ENCODE data around the gene DYRK1B.

Gene DYRK1B

DNA sequence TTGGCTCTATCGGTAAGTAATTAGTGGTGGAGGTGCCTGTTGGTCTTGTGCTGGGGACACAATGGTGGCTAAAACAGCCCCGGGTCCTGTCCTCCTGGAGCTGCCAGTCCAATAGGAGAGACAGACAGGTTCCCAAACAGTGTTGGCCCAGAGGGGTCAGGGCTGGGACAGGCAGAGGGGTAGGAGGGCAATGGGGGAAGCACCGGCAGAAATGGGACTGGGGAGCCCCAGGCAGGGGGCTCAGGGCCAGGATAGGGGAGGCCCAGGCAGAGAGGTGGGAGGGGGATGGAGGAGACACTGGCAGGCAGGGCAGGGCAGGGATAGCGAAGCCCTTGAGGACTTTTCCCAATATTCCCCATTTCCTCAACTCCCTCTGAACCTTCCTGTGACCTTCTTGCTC is 14.4 kb upstream of the DYRK1B start:
- WGBS, 2 donors (ENCODE audit: extremely low coverage in 2 of 2, insufficient read length in 2 of 2, insufficient replicate concordance in 1 of 2): no CpG with 5 or more reads among the region's 4 CpGs
- no peaks in the 10 kb centered on the region for H3K36me3 ChIP-seq (replicated peaks in 1 of 2; ENCODE audit: control insufficient read depth in 2 of 2, insufficient read depth in 2 of 2, low read length in 2 of 2)
- H4K91ac ChIP-seq (ENCODE audit: low read depth, low read length, poor library complexity): no peak overlapping the region
- H2BK15ac ChIP-seq (ENCODE audit: low read length): peak overlapping the region; percentile 24
- H2BK12ac ChIP-seq (ENCODE audit: low read length): no peak overlapping the region
- no peak overlapping the region for H2BK120ac ChIP-seq (ENCODE audit: low read depth, low read length)
- peak overlapping the region; percentile 53 for H2AFZ ChIP-seq (ENCODE audit: low read length)
- H3K4me2 ChIP-seq (ENCODE audit: insufficient read depth, low read length, poor library complexity, severe bottlenecking): no peak overlapping the region
- H2AK5ac ChIP-seq (ENCODE audit: low read depth, low read length): no peak overlapping the region
- no peak overlapping the region for H3K23ac ChIP-seq (ENCODE audit: low read depth, low read length, poor library complexity)
- no peak overlapping the region for H4K8ac ChIP-seq (ENCODE audit: low read depth, low read length)
- peaks cover 0 to 11% (median 0%) of the 10 kb centered on the region in 3 experiments for H3K27me3 ChIP-seq (ENCODE audit: control insufficient read depth in 3 of 3, insufficient read depth in 3 of 3, low read depth in 1 of 3, low read length in 3 of 3)
- peaks cover 11 to 20% of the 10 kb centered on the region in 2 donors for H3K4me1 ChIP-seq (ENCODE audit: control insufficient read depth in 2 of 2, insufficient read depth in 1 of 2, low read depth in 1 of 2, low read length in 2 of 2)
- no peaks in the 10 kb centered on the region for H3K9me3 ChIP-seq (replicated peaks in 1 of 2; ENCODE audit: control insufficient read depth in 2 of 2, insufficient read depth in 1 of 2, low read depth in 1 of 2, low read length in 2 of 2)
- H3K79me1 ChIP-seq (ENCODE audit: low read depth, low read length): peaks cover 3% of the 10 kb centered on the region
- no peak for DNase-seq (ENCODE audit: low spot score)
- H2BK5ac ChIP-seq (ENCODE audit: low read length): no peak overlapping the region
- H3K4ac ChIP-seq (ENCODE audit: low read length): no peak overlapping the region
- no peak overlapping the region for H3K18ac ChIP-seq (ENCODE audit: low read length)
- H3K14ac ChIP-seq (ENCODE audit: low read length): no peak overlapping the region
- H3K9ac ChIP-seq (ENCODE audit: low read depth, low read length, poor library complexity): no peak overlapping the region
- no peak overlapping the region for H3K4me3 ChIP-seq (ENCODE audit: low read length in 2 of 2)
- H3K27ac ChIP-seq (replicated peaks; ENCODE audit: low read length): no peak overlapping the region

DNA sequence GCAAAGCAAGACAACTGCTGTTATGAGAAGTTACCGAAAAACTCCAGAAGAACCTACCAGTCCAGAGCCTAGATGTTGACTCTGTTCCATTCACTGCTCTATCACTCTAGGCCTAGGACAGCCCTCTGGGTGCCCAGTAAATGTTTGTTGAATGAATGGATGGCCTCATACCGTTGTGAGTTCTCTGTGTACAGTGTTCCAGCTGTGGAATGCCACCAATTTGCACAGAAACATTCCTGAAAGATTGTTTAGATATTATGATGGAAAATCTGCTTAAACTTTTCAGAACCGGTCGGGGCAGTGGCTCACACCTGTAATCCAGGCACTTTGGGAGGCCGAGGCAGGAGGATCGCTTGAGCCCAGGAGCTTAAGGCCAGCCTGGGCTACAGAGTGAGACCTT is 13.6 kb upstream of the DYRK1B start:
- Histone ChIP-seq H3K4me3 (ENCODE audit: low read length in 2 of 2) (no peak overlapping the region), H3K4ac (ENCODE audit: low read length) (no peak overlapping the region), H3K27me3 (ENCODE audit: control insufficient read depth in 3 of 3, insufficient read depth in 3 of 3, low read depth in 1 of 3, low read length in 3 of 3) (peaks cover 0 to 11% (median 0%) of the 10 kb centered on the region in 3 experiments), H3K27ac (replicated peaks; ENCODE audit: low read length) (no peak overlapping the region), H2AK5ac (ENCODE audit: low read depth, low read length) (no peak overlapping the region), H3K9ac (ENCODE audit: low read depth, low read length, poor library complexity) (no peak overlapping the region), H3K18ac (ENCODE audit: low read length) (no peak overlapping the region), H2BK5ac (ENCODE audit: low read length) (no peak overlapping the region), H3K14ac (ENCODE audit: low read length) (no peak overlapping the region), H2AFZ (ENCODE audit: low read length) (no peak overlapping the region), H2BK120ac (ENCODE audit: low read depth, low read length) (no peak overlapping the region), H2BK12ac (ENCODE audit: low read length) (no peak overlapping the region), H3K79me1 (ENCODE audit: low read depth, low read length) (peaks cover 3% of the 10 kb centered on the region), H3K36me3 (replicated peaks in 1 of 2; ENCODE audit: control insufficient read depth in 2 of 2, insufficient read depth in 2 of 2, low read length in 2 of 2) (no peaks in the 10 kb centered on the region), H3K9me3 (replicated peaks in 1 of 2; ENCODE audit: control insufficient read depth in 2 of 2, insufficient read depth in 1 of 2, low read depth in 1 of 2, low read length in 2 of 2) (no peaks in the 10 kb centered on the region), H3K23ac (ENCODE audit: low read depth, low read length, poor library complexity) (no peak overlapping the region), H4K91ac (ENCODE audit: low read depth, low read length, poor library complexity) (no peak overlapping the region), H3K4me2 (ENCODE audit: insufficient read depth, low read length, poor library complexity, severe bottlenecking) (no peak overlapping the region), H4K8ac (ENCODE audit: low read depth, low read length) (no peak overlapping the region), H3K4me1 (ENCODE audit: control insufficient read depth in 2 of 2, insufficient read depth in 1 of 2, low read depth in 1 of 2, low read length in 2 of 2) (peaks cover 11 to 20% of the 10 kb centered on the region in 2 donors), H2BK15ac (ENCODE audit: low read length) (no peak overlapping the region)
- no CpG with 5 or more reads among the region's 6 CpGs for WGBS, 2 donors (ENCODE audit: extremely low coverage in 2 of 2, insufficient read length in 2 of 2, insufficient replicate concordance in 1 of 2)
- no peak for DNase-seq (ENCODE audit: low spot score)

DNA sequence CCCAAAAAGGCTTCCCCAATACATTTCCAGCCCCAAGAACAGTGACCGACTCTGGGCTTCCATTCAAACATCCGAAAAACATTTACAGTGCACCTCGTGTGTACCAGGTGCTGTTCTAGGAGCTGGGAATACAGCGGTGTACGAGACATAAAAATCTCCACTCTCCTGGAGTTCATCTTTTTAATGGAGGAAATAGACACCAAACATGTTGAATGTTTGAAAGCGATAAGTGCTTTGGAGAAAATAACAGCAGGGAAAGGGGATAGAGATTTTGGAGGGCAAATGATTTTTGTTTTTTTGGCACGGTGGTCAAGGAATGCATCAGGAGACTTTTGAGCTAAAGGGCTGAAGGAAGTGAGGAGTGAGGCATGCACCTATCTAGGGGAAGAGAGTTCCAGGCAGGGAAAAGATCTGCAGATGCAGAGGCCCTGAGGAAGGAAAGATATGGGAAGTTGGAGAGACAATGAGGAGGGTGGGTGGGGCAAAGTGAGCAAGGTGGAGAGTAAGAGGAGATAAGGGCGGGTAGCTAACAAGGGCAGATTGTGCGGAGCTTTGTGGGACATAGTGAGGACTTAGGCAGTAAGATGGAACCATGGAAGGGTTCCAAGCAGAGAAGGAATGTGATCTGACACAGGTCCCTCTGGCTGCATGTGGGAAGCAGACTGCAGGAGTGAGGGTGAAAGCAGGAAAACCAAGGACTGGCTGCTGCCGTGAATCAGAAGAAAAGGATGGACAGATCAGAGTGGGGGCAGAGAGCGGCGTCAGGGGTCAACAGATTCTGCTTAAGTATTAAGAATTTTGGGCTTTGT is 12.9 kb upstream of the DYRK1B start:
- Histone ChIP-seq H4K8ac (ENCODE audit: low read depth, low read length) (no peak overlapping the region), H2AK5ac (ENCODE audit: low read depth, low read length) (no peak overlapping the region), H2AFZ (ENCODE audit: low read length) (peak overlapping the region; percentile 89), H3K9ac (ENCODE audit: low read depth, low read length, poor library complexity) (no peak overlapping the region), H2BK15ac (ENCODE audit: low read length) (no peak overlapping the region), H3K9me3 (replicated peaks in 1 of 2; ENCODE audit: control insufficient read depth in 2 of 2, insufficient read depth in 1 of 2, low read depth in 1 of 2, low read length in 2 of 2) (no peaks in the 10 kb centered on the region), H3K4me2 (ENCODE audit: insufficient read depth, low read length, poor library complexity, severe bottlenecking) (peak overlapping the region; percentile 55), H2BK120ac (ENCODE audit: low read depth, low read length) (no peak overlapping the region), H2BK12ac (ENCODE audit: low read length) (no peak overlapping the region), H3K36me3 (replicated peaks in 1 of 2; ENCODE audit: control insufficient read depth in 2 of 2, insufficient read depth in 2 of 2, low read length in 2 of 2) (no peaks in the 10 kb centered on the region), H2BK5ac (ENCODE audit: low read length) (no peak overlapping the region), H3K27me3 (ENCODE audit: control insufficient read depth in 3 of 3, insufficient read depth in 3 of 3, low read depth in 1 of 3, low read length in 3 of 3) (peaks cover 0 to 11% (median 0%) of the 10 kb centered on the region in 3 experiments), H3K27ac (replicated peaks; ENCODE audit: low read length) (peak overlapping the region; percentile 43), H3K79me1 (ENCODE audit: low read depth, low read length) (peaks cover 3% of the 10 kb centered on the region), H3K23ac (ENCODE audit: low read depth, low read length, poor library complexity) (no peak overlapping the region), H4K91ac (ENCODE audit: low read depth, low read length, poor library complexity) (no peak overlapping the region), H3K4ac (ENCODE audit: low read length) (no peak overlapping the region), H3K4me3 (ENCODE audit: low read length in 2 of 2) (peak overlapping the region in 1 of 2 donors; percentile 98), H3K4me1 (ENCODE audit: control insufficient read depth in 2 of 2, insufficient read depth in 1 of 2, low read depth in 1 of 2, low read length in 2 of 2) (peaks cover 11 to 20% of the 10 kb centered on the region in 2 donors), H3K14ac (ENCODE audit: low read length) (no peak overlapping the region), H3K18ac (ENCODE audit: low read length) (no peak overlapping the region)
- WGBS, 2 donors (ENCODE audit: extremely low coverage in 2 of 2, insufficient read length in 2 of 2, insufficient replicate concordance in 1 of 2): no CpG with 5 or more reads among the region's 12 CpGs
- no peak for DNase-seq (ENCODE audit: low spot score)

DNA sequence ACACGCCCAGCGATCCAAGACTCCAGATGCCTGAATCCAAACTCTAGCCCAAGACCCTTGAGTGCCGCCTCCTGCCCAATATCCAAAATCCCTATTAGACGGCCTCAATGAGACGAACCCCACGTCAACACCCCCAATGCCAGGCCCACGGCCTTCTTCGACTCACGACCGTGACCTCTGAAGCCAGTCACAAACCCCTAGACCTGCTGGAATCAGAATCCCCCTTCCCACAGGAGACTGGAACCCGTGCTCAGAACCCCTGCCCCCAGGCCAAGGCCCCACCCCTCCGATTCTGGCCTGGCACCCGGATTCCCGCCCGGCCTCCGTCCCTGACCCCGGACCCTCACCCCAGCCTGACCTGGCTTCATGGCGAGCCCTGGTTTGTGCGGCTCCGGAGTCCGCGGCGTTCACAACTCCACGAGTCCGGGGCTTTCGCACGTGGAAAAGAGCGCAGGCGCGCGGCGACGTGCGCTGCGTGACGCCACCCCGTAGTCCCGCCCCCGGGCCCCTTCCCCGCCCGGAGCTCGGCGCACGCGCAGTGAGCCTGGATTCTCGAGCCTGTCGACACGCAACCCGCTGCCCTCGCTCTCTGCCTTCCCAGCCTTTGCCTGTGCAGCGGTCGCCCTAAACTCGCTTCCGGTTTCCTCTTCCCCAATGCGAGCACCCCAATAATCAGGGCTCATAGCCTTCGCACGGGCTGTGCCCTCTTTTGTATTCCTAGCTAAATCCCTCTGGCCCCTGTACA is 12.1 kb upstream of the DYRK1B start, which contains the start of gene FBL:
FBL (minus strand) TSS at position 447 of the 745 bp plus-strand sequence; CDS start at position 368, 79 bp downstream.
- Histone ChIP-seq H2AFZ (ENCODE audit: low read length) (peak within 1 kb of the TSS; percentile 89), H3K4ac (ENCODE audit: low read length) (no peak within 1 kb of the TSS), H2BK12ac (ENCODE audit: low read length) (peak within 1 kb of the TSS; percentile 11), H2AK5ac (ENCODE audit: low read depth, low read length) (peak within 1 kb of the TSS; percentile 33), H3K36me3 (replicated peaks in 1 of 2; ENCODE audit: control insufficient read depth in 2 of 2, insufficient read depth in 2 of 2, low read length in 2 of 2) (peaks cover 0 to 6% of the 10 kb centered on the region in 2 donors), H2BK15ac (ENCODE audit: low read length) (no peak within 1 kb of the TSS), H3K18ac (ENCODE audit: low read length) (peak within 1 kb of the TSS; percentile 57), H2BK120ac (ENCODE audit: low read depth, low read length) (no peak within 1 kb of the TSS), H3K27me3 (ENCODE audit: control insufficient read depth in 3 of 3, insufficient read depth in 3 of 3, low read depth in 1 of 3, low read length in 3 of 3) (peaks cover 0 to 11% (median 0%) of the 10 kb centered on the region in 3 experiments), H3K27ac (replicated peaks; ENCODE audit: low read length) (peak within 1 kb of the TSS; percentile 43), H3K9ac (ENCODE audit: low read depth, low read length, poor library complexity) (peak within 1 kb of the TSS; percentile 84), H3K4me1 (ENCODE audit: control insufficient read depth in 2 of 2, insufficient read depth in 1 of 2, low read depth in 1 of 2, low read length in 2 of 2) (peaks cover 11 to 20% of the 10 kb centered on the region in 2 donors), H3K4me2 (ENCODE audit: insufficient read depth, low read length, poor library complexity, severe bottlenecking) (peak within 1 kb of the TSS; percentile 71), H3K23ac (ENCODE audit: low read depth, low read length, poor library complexity) (peak within 1 kb of the TSS; percentile 50), H3K9me3 (replicated peaks in 1 of 2; ENCODE audit: control insufficient read depth in 2 of 2, insufficient read depth in 1 of 2, low read depth in 1 of 2, low read length in 2 of 2) (no peaks in the 10 kb centered on the region), H2BK5ac (ENCODE audit: low read length) (no peak within 1 kb of the TSS), H4K91ac (ENCODE audit: low read depth, low read length, poor library complexity) (no peak within 1 kb of the TSS), H3K79me1 (ENCODE audit: low read depth, low read length) (peaks cover 6% of the 10 kb centered on the region), H4K8ac (ENCODE audit: low read depth, low read length) (no peak within 1 kb of the TSS), H3K4me3 (ENCODE audit: low read length in 2 of 2) (peak within 1 kb of the TSS; percentile 89 to 98), H3K14ac (ENCODE audit: low read length) (no peak within 1 kb of the TSS)
- peak; percentile 88 for DNase-seq (ENCODE audit: low spot score)
- no CpG with 5 or more reads among the region's 57 CpGs for WGBS, 2 donors (ENCODE audit: extremely low coverage in 2 of 2, insufficient read length in 2 of 2, insufficient replicate concordance in 1 of 2)
